HG03135 (cell line): ENCODE measurements around the gene C22orf39.

Experiments used
- ATAC-seq: cut with Tn5 transposase; IDR thresholded peaks from one replicate; pipeline ENCODE4 v1.9.1; 2021; ENCODE audit warnings: mild to moderate bottlenecking, moderate library complexity; ENCODE audit not compliant: unreplicated experiment

The C22orf39 gene

GRCh38 chr22:19431649-19432132 lies 15.8 kb downstream of the C22orf39 start, which contains the start of gene HIRA:
Gene HIRA, minus strand, starts transcription at chr22:19431733. Its CDS starts 257 bp downstream, at chr22:19431476.
- ATAC-seq = peak; percentile 47

- ATAC-seq = no peak
Measured at GRCh38 chr22:19430890-19431541, 16.5 kb downstream of the C22orf39 start.

GRCh38 chr22:19429950-19430889 lies 17.3 kb downstream of the C22orf39 start:
- ATAC-seq = no peak

- no peak for ATAC-seq
Measured at GRCh38 chr22:19424186-19424500, 23.4 kb downstream of the C22orf39 start.

- no peak for ATAC-seq
Measured at GRCh38 chr22:19422440-19423301, 24.8 kb downstream of the C22orf39 start.

GRCh38 chr22:19420321-19420720 lies 27.2 kb downstream of the C22orf39 start:
- no peak for ATAC-seq

- ATAC-seq = no peak
Measured at GRCh38 chr22:19419464-19420178, 27.9 kb downstream of the C22orf39 start.

- ATAC-seq = no peak
Measured at GRCh38 chr22:19419086-19419463, 28.4 kb downstream of the C22orf39 start.

GRCh38 chr22:19412923-19413322 lies 34.6 kb downstream of the C22orf39 start:
- ATAC-seq = no peak

GRCh38 chr22:19412478-19412877 lies 35.0 kb downstream of the C22orf39 start:
- no peak for ATAC-seq

- ATAC-seq = no peak
Measured at GRCh38 chr22:19411690-19412045, 35.8 kb downstream of the C22orf39 start.

- no peak for ATAC-seq
Measured at GRCh38 chr22:19410941-19411689, 36.4 kb downstream of the C22orf39 start.

- no peak for ATAC-seq
Measured at GRCh38 chr22:19407649-19408606, 39.6 kb downstream of the C22orf39 start.

- ATAC-seq = no peak
Measured at GRCh38 chr22:19406846-19407245, 40.7 kb downstream of the C22orf39 start.

- no peak for ATAC-seq
Measured at GRCh38 chr22:19406281-19406811, 41.2 kb downstream of the C22orf39 start.

- ATAC-seq = no peak
Measured at GRCh38 chr22:19405652-19406051, 41.9 kb downstream of the C22orf39 start.

- ATAC-seq = no peak
Measured at GRCh38 chr22:19405133-19405532, 42.4 kb downstream of the C22orf39 start.

- no peak for ATAC-seq
Measured at GRCh38 chr22:19404676-19405075, 42.8 kb downstream of the C22orf39 start.
